GM10248 (cell line): ENCODE results near the gene ZMYM1.

Source experiments
- CTCF ChIA-PET: fragments of 300-600 bp; sonication (Branson Sonifier 250); formaldehyde crosslinking; extraction: SDS; loops from one replicate; lab custom pipeline; 2021; ENCODE audit warnings: antibody characterized with exemption; lab: Yijun Ruan, JAX
- POLR2A ChIA-PET: fragments of 350-650 bp; sonication (Branson Sonifier 250); formaldehyde crosslinking; extraction: SDS; loops from one replicate; lab custom pipeline; 2020; ENCODE audit warnings: antibody characterized with exemption; lab: Yijun Ruan, JAX
- DNase-seq: peaks from one replicate; pipeline ENCODE4 v3.0.0; 2012; ENCODE audit errors: extremely low spot score
- TF ChIP-seq, protein P1 (sequence below): IDR thresholded peaks from 2 replicates; pipeline ENCODE4 v1.5.1; 2012; ENCODE audit warnings: mild to moderate bottlenecking, low read depth; ENCODE audit errors: extremely low read depth, missing control alignments, control extremely low read depth

The ZMYM1 gene

DNA sequence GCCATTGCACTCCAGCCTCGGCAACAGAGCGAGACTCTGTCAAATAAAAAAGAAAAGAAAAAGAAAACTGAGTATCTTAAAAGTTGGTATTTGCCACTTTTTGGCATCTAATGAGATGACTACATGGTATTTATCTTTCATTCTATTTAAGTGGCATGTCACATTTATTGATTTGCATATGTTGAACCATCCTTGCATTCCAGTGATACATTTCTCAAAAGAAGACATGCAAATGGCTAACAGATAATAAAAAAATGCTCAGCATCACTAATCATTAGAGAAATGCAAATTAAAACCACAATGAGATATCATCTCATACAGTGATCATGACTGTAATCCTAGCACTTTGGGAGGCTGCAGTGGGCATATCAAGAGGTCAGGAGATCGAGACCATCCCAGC, 85.7 kb downstream of the ZMYM1 start:
- POLR2A ChIA-PET = no interaction called here
- DNase-seq = no peak

More for the DNA sequence above, 85.7 kb downstream of the ZMYM1 start:
- TF ChIP-seq, protein P1, sequence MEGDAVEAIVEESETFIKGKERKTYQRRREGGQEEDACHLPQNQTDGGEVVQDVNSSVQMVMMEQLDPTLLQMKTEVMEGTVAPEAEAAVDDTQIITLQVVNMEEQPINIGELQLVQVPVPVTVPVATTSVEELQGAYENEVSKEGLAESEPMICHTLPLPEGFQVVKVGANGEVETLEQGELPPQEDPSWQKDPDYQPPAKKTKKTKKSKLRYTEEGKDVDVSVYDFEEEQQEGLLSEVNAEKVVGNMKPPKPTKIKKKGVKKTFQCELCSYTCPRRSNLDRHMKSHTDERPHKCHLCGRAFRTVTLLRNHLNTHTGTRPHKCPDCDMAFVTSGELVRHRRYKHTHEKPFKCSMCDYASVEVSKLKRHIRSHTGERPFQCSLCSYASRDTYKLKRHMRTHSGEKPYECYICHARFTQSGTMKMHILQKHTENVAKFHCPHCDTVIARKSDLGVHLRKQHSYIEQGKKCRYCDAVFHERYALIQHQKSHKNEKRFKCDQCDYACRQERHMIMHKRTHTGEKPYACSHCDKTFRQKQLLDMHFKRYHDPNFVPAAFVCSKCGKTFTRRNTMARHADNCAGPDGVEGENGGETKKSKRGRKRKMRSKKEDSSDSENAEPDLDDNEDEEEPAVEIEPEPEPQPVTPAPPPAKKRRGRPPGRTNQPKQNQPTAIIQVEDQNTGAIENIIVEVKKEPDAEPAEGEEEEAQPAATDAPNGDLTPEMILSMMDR = no peak
- CTCF ChIA-PET = no interaction called here
